ENCODE measurements around the gene ST3GAL2.
A peak's percentile ranks its signal among the peaks of the same experiment; 100 is the strongest.

ST3GAL2 gene

GRCh38 chr16:70438969-70439862 lies at the start of gene ST3GAL2:
TSS of gene ST3GAL2 (minus strand) at chr16:70439100. CDS start at chr16:70398530, 40,570 bp downstream.
- DNase-seq, result peak; percentile 85

GRCh38 chr16:70484867-70485266 lies 46.0 kb upstream of the ST3GAL2 start:
- DNase-seq, result no peak

- DNase-seq, result no peak
These were observed 44.5 kb upstream of the ST3GAL2 start for GRCh38 chr16:70483426-70483825.

GRCh38 chr16:70482624-70483023 lies 43.7 kb upstream of the ST3GAL2 start:
- no peak for DNase-seq

- DNase-seq, result no peak
These were observed 43.1 kb upstream of the ST3GAL2 start for GRCh38 chr16:70481929-70482536.

GRCh38 chr16:70480127-70481105 lies 41.5 kb upstream of the ST3GAL2 start:
- no peak for DNase-seq

- DNase-seq, result no peak
These were observed 40.0 kb upstream of the ST3GAL2 start for GRCh38 chr16:70478912-70479341.

GRCh38 chr16:70478169-70478568 lies 39.3 kb upstream of the ST3GAL2 start:
- DNase-seq, result no peak

- DNase-seq, result no peak
These were observed 37.5 kb upstream of the ST3GAL2 start for GRCh38 chr16:70476272-70477020.

- DNase-seq, result no peak
These were observed 36.4 kb upstream of the ST3GAL2 start for GRCh38 chr16:70475054-70475871.

GRCh38 chr16:70474320-70475053 lies 35.6 kb upstream of the ST3GAL2 start:
- DNase-seq, result no peak

GRCh38 chr16:70473446-70474319 lies 34.8 kb upstream of the ST3GAL2 start:
- DNase-seq, result no peak

- no peak for DNase-seq
These were observed 34.0 kb upstream of the ST3GAL2 start for GRCh38 chr16:70472786-70473433.

GRCh38 chr16:70470927-70471341 lies 32.0 kb upstream of the ST3GAL2 start:
- no peak for DNase-seq

GRCh38 chr16:70470141-70470926 lies 31.4 kb upstream of the ST3GAL2 start:
- DNase-seq, result no peak

GRCh38 chr16:70468776-70469525 lies 30.1 kb upstream of the ST3GAL2 start:
- DNase-seq, result no peak

GRCh38 chr16:70467608-70468007 lies 28.7 kb upstream of the ST3GAL2 start:
- no peak for DNase-seq
